Stimulated activated CD8-positive, alpha-beta memory T cell treated with anti-CD3 and anti-CD28 coated beads, Interleukin-15, amount 100 ng/mL, for 4 hours (primary cell): ENCODE measurements around the gene FAM136A.
"Not testable (repeated sequence)": the region's sequence is repeated elsewhere in the genome, so short reads cannot be mapped to it uniquely, and the experiment has no call there.

Experiments
- DNase-seq, 2 donors: peaks; one replicate each; pipeline ENCODE4 v3.0.0-alpha.2; 2020; ENCODE audit warnings: low read depth in 2 of 2

Gene FAM136A

DNA sequence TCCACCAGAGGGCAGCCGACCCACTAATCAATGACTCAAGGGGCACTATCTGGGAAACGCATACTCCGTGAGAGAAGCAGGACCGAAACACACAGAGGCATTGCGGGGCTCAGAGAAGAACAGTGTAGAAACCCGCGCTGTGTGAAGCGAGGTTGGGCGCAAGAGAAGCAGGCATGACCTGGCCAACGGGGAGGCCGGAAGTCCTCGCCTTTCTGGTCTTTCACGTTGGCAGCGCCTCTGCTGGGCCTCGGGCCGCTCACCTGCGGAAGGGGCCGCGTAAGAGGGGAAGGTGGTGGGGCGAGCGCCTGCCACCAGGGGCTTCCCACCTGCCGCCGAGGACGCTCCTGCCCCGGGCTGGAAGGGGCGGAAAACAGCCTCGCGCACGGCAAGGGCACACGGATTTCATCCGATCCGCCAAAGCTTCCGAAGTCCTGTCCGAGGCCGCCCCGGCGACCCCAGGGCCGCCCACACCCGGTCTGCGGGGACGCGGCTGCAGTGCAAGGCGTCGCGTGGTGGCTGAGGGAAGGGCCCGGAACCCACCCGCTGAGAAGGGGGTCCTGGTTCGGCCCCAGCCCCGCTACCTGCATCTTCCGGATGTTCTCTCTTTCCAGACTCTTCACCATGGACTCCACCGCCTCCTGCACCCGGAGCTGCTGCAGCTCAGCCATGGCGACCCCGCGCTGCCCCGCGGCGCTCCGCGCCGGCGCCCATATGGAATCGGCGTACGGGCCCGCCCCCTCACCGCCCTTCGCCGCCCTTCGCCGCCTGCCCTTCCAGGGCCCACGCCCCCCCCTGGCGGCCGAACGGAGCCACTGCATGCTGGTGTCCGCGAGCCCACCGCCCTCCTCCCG, at the start of gene FAM136A:
FAM136A (minus strand) TSS at position 724 of the 851 bp plus-strand sequence; CDS start at position 668, 56 bp downstream.
- DNase-seq = peak; percentile 75 to 77

DNA sequence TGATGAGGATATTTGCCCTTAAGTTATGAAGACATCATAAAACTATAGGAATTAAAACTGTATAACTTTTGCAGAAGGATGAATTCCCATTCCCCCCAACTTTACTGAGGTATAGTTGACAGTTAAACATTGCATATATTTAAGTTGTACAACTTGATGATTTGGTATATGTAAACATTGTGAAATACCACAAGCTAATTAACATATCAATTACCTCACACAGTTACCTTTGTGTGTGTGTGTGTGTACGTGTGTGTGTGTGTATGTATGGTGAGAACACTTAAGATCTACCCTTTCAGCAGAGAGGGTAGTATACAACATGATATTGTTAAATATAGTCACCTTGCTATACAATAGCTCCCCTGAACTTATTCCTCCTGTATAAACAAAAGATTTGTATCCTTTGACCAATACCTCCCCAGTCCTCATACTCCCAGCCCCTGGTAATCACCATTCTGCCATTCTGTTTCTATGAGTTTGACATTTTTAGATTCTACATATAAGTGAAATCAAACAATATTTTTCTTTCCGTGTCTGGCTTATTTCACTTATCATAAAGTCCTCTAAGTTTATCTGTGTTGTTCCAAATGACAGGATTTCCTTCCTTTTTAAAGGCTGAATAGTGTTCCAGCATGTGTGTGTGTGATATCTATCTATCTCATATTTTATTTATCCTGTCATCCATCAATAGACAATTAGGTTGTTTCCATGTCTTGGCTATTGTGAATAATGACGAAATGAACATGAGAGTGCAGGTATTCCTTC, 48.2 kb upstream of the FAM136A start:
- DNase-seq = no peak

DNA sequence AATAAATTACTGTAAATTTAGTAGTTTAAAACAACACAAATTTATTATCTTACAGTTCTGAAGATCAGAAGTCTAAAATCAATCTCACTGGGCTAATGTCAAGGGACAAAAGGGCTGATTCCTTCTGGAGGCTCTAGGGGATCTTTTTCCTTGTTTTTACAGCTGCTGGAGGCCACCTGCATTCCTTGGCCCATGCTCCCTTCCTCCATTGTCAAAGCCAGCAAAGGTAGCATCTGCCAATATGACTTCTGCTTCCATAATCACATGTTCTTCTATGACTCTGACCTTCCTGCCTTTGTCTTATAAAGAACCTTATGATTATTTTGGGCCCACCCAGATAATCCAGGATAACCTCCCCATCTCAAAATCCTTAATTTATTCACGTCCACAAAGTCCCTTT, 46.0 kb upstream of the FAM136A start:
- no peak for DNase-seq

GRCh38 chr2:70344195-70344594, 42.3 kb upstream of the FAM136A start:
- no peak for DNase-seq

- no peak for DNase-seq
These were observed 39.6 kb upstream of the FAM136A start for GRCh38 chr2:70341477-70341765.

DNA sequence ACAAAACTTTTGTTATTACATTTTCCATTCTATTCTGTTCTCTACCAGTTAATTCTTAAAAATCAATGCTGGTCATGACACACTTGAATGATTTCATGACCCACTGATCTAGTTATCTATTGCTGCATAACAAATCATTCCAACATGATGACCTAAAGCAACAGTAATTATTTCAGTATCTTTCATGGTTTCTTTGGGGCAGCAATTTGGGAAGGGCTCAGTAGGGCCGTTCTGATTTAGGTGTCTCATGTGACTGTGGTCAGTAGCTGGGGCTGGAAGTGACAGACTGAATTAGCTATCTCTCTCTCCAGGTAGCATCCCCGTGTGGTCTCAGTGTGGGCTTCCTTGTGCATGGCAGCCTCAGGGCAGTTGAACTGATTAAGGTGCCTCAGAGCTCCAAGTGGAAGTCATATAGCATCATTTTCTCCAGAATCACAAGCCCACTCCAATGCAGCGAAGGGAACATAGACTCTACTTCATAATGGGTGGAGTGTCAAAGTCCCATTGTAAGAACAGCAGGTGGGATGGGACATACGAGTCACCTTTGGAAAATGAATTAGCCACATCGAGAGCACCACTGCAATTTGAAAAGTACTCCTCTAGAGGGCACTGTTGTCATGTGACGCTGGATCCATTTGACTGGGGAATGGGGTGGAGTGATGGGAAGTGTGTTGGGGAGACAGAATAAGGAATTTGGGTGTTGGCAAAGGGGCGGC, 39.1 kb upstream of the FAM136A start:
- peak in 1 of 2 donors; percentile 1 for DNase-seq

GRCh38 chr2:70340075-70340474, 38.2 kb upstream of the FAM136A start:
- DNase-seq = no peak

DNA sequence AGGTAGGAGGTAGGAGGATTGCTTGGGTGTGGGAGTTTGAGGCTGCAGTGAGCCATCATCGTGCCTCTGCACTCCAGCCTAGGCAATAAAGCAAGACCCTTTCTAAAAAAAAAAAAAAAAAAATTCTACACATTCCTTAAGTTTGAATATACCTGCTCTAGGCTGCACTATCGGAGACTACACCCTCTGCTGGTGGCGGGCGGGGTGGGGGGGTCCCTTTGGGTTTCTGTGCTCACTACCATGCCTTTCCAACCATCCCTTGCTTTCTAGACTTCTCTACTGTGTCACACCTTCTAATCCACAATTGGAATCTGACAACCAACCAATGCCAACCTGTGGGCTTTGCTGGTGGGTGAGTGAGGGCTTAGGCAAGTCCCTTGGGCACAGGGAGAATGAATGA, 34.7 kb upstream of the FAM136A start:
- DNase-seq = no peak

DNA sequence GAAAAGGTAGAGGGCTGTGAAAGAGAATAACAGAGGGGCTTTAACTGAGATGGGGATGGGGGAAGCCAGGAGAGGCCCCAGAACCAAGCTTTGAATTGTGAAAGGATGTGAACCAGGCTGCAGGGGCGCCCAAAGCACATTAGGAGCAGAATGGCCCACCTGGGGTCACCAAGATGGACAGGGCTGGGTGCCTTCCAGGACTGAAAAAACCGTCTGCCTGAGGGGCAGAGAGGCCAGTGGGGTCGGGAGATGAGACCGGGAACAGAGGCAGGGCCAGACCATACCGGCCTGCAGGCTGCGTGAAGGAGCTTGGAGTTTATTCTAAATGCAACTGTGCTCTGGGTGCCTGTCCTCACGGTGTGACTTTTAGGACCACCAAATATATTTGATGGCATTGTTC, 29.1 kb upstream of the FAM136A start:
- no peak for DNase-seq

DNA sequence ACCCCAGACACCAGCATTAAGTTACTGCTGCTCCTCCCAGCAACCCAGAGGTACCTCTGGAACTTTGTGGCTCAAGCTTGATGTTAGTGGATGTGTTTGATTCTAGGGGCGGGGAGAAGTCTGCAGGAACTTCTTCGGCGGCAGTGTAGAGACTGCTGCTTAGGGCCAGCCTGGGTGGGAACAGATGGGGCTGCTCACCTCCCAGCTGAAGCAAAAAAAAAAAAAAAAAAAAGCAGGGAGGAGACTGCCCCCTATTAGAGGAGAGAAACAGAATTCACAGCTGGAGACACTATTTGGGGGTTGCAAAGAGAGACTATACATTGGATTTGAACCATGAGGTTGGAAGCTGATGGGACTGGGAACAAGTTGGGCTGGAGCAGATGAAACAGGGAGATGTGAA, 28.6 kb upstream of the FAM136A start:
- DNase-seq = no peak

GRCh38 chr2:70328921-70329561, 27.2 kb upstream of the FAM136A start:
- no peak for DNase-seq

DNA sequence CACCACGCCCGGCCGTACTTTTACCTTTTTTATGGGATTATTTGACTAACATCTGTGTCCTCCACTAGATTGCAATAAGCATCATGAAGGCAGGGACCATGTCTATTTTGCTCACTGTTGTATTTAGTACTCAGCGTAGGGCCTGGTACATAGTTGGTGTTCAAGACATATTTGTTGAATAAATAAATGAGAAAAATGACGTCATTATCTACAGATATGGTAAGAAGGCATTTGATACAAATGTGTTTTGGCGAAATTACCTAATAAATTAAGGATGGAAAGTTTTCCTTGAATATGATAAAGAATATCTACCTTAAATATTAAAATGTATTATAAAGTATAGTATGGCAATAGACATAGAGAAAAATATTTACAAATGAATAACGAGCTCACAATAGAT, 24.0 kb upstream of the FAM136A start:
- DNase-seq = no peak

DNA sequence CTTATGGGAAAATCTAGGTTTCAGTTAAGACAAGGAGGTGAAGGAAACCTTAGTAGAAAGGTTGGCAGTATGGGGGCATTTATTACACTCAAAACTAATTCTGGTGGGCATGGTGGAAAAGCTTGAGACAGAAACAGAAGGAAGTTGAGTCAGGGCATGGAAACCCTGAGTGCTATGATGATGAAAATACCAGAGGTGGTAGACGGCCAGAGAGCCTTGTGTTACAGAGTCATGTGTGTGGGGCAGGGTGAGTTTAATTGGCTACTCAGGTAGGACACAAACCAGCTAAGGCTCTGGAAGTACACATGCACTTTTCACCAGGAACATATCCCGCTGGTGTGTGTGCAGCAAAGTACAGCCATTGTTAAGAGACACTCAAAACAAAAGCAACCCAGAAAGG, 20.7 kb upstream of the FAM136A start:
- DNase-seq = no peak

DNA sequence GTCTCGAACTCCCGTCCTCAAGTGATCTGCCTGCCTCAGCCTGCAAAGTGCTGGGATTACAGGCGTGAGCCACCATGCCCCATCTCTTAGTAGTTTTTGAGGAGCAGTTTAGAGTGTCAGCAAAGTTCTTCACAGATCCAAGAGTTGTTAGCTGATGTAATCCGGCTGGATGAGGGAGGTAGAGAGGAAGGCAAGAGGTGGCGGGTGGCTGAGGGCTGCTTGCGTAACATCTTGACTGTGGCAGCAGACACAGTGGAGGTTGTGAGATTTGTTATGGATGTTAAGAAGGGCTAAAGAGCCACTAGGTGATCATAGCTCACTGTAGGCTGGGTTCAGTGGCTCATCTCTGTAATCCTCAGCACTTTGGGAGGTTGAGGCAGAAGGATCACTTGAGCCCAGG, 19.5 kb upstream of the FAM136A start:
- DNase-seq = no peak

GRCh38 chr2:70314640-70315039, 12.8 kb upstream of the FAM136A start:
- no peak for DNase-seq

- DNase-seq = no peak
These were observed 10.7 kb upstream of the FAM136A start for GRCh38 chr2:70312560-70312959.

GRCh38 chr2:70310899-70311298, 9.0 kb upstream of the FAM136A start:
- no peak for DNase-seq

DNA sequence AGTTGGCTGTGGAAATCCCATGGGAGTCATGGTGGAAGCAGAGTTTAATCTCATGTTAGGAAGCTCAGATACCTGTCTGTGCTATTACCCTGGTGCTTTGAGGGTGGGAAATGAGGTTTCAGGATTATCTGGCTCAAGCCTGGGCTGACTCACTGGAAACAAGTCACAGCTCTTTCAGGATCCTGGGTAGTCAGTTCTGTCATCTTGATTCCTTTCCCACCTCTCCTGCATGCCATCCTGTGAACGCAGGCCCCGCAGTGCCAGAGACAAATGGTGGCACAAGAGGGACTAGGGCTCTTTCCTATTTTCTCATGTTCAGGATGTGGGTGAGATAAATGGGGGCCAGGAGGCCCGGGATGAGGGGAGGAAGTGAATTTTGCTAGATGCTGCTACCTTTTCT, 3.7 kb upstream of the FAM136A start:
- DNase-seq = no peak

GRCh38 chr2:70304498-70304897, 2.6 kb upstream of the FAM136A start:
- no peak for DNase-seq

DNA sequence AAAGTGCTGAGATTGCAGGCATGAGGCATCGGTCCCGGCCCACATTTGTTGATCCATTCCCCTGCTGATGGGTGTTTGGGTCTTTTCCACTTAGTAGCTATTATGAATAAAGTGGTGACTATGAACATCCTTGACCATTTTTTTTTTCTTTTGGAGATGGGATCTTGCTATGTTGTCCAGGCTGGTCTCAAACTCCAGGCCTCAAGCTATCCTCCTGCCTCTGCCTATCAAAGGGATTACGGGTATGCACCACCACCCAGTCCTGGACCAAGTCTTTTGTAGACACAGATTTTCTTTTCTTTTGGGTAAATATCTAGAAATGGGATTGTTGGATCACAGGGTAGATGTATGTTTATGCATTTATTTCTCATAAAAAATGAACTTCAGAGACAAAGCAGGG, 1.3 kb upstream of the FAM136A start:
- no peak for DNase-seq

DNA sequence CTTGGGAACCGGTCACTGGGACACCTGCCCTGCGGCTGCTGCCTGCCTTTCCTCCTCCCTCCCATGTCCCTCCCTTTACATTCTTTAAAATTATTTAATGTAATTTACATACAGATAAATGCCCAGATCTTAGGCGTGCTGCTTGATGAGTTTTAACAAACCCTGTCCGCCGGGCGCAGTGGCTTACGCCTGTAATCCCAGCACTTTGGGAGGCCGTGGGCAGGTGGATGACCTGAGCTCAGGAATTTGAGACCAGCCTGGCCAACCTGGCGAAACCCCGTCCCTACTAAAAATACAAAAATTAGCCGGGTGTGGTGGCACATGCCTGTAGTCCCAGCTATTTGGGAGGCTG, 304 bp upstream of the FAM136A start:
- not testable (repeated sequence) for DNase-seq

DNA sequence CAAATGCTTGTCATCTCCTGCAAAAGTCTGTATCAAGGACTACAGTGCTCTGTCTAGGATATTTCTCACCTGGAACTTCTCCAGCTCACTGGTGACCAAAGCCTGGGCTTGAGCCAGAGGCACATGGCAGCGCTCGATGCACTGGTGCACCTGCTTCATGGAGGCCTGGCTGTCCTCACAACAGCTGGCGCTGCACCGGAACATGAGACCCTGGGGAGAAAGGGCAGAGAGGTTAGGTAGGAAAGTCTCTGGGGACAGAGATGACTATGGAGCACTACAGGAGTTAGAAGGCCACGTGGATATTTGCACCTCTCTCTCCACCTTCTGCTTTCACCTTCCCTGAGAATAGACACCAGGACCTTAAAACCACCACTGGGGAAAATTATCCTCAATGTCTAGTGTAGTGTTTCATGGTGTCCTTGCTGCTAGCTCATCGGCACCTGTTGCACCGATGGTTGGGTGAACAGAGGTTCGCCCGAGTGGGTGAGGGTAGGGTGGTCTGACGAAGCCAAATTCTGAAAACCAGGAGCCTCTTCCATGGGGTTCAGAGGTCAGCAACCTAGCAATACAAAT, 1.0 kb downstream of the FAM136A start:
- no peak for DNase-seq
